Stimulated activated CD4-positive, alpha-beta T cell treated with anti-CD3 and anti-CD28 coated beads, Interleukin-15, amount 100 ng/mL, for 48 hours (primary cell): Measurements from ENCODE around the gene SOX4.

Experiments used
- DNase-seq, 2 donors: peaks; one replicate each; pipeline ENCODE4 v3.0.0-alpha.2; 2020; ENCODE audit warnings: low read depth in 2 of 2

Gene SOX4

DNA sequence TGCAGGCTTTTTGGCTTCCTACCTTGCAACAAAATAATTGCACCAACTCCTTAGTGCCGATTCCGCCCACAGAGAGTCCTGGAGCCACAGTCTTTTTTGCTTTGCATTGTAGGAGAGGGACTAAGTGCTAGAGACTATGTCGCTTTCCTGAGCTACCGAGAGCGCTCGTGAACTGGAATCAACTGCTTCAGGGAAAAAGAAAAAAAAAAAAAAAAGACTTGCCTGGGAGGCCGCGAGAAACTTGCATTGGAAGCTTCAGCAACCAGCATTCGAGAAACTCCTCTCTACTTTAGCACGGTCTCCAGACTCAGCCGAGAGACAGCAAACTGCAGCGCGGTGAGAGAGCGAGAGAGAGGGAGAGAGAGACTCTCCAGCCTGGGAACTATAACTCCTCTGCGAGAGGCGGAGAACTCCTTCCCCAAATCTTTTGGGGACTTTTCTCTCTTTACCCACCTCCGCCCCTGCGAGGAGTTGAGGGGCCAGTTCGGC lies 420 bp downstream of the SOX4 start:
- DNase-seq, result no peak

DNA sequence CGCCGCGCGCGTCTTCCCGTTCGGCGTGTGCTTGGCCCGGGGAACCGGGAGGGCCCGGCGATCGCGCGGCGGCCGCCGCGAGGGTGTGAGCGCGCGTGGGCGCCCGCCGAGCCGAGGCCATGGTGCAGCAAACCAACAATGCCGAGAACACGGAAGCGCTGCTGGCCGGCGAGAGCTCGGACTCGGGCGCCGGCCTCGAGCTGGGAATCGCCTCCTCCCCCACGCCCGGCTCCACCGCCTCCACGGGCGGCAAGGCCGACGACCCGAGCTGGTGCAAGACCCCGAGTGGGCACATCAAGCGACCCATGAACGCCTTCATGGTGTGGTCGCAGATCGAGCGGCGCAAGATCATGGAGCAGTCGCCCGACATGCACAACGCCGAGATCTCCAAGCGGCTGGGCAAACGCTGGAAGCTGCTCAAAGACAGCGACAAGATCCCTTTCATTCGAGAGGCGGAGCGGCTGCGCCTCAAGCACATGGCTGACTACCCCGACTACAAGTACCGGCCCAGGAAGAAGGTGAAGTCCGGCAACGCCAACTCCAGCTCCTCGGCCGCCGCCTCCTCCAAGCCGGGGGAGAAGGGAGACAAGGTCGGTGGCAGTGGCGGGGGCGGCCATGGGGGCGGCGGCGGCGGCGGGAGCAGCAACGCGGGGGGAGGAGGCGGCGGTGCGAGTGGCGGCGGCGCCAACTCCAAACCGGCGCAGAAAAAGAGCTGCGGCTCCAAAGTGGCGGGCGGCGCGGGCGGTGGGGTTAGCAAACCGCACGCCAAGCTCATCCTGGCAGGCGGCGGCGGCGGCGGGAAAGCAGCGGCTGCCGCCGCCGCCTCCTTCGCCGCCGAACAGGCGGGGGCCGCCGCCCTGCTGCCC lies 1.1 kb downstream of the SOX4 start:
- no peak for DNase-seq

DNA sequence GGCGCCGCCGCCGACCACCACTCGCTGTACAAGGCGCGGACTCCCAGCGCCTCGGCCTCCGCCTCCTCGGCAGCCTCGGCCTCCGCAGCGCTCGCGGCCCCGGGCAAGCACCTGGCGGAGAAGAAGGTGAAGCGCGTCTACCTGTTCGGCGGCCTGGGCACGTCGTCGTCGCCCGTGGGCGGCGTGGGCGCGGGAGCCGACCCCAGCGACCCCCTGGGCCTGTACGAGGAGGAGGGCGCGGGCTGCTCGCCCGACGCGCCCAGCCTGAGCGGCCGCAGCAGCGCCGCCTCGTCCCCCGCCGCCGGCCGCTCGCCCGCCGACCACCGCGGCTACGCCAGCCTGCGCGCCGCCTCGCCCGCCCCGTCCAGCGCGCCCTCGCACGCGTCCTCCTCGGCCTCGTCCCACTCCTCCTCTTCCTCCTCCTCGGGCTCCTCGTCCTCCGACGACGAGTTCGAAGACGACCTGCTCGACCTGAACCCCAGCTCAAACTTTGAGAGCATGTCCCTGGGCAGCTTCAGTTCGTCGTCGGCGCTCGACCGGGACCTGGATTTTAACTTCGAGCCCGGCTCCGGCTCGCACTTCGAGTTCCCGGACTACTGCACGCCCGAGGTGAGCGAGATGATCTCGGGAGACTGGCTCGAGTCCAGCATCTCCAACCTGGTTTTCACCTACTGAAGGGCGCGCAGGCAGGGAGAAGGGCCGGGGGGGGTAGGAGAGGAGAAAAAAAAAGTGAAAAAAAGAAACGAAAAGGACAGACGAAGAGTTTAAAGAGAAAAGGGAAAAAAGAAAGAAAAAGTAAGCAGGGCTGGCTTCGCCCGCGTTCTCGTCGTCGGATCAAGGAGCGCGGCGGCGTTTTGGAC lies 2.0 kb downstream of the SOX4 start:
- DNase-seq, result no peak

DNA sequence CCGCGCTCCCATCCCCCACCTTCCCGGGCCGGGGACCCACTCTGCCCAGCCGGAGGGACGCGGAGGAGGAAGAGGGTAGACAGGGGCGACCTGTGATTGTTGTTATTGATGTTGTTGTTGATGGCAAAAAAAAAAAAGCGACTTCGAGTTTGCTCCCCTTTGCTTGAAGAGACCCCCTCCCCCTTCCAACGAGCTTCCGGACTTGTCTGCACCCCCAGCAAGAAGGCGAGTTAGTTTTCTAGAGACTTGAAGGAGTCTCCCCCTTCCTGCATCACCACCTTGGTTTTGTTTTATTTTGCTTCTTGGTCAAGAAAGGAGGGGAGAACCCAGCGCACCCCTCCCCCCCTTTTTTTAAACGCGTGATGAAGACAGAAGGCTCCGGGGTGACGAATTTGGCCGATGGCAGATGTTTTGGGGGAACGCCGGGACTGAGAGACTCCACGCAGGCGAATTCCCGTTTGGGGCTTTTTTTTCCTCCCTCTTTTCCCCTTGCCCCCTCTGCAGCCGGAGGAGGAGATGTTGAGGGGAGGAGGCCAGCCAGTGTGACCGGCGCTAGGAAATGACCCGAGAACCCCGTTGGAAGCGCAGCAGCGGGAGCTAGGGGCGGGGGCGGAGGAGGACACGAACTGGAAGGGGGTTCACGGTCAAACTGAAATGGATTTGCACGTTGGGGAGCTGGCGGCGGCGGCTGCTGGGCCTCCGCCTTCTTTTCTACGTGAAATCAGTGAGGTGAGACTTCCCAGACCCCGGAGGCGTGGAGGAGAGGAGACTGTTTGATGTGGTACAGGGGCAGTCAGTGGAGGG lies 2.8 kb downstream of the SOX4 start:
- no peak for DNase-seq

DNA sequence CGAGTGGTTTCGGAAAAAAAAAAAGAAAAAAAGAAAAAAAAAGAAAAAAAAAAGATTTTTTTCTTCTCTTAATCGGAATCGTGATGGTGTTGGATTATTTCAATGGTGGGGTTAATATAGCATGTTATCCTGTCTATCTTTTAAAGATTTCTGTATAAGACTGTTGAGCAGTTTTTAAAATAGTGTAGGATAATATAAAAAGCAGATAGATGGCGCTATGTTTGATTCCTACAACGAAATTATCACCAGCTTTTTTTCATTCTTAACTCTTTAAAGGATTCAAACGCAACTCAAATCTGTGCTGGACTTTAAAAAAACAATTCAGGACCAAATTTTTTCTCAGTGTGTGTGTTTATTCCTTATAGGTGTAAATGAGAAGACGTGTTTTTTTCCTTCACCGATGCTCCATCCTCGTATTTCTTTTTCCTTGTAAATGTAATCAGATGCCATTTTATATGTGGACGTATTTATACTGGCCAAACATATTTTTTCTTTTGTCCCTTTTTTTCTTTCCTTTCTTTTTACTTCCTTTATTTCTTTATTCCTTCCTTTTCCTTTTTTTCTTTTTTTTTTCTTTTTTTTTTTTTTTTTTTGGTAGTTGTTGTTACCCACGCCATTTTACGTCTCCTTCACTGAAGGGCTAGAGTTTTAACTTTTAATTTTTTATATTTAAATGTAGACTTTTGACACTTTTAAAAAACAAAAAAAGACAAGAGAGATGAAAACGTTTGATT lies 3.6 kb downstream of the SOX4 start:
- DNase-seq, result no peak

DNA sequence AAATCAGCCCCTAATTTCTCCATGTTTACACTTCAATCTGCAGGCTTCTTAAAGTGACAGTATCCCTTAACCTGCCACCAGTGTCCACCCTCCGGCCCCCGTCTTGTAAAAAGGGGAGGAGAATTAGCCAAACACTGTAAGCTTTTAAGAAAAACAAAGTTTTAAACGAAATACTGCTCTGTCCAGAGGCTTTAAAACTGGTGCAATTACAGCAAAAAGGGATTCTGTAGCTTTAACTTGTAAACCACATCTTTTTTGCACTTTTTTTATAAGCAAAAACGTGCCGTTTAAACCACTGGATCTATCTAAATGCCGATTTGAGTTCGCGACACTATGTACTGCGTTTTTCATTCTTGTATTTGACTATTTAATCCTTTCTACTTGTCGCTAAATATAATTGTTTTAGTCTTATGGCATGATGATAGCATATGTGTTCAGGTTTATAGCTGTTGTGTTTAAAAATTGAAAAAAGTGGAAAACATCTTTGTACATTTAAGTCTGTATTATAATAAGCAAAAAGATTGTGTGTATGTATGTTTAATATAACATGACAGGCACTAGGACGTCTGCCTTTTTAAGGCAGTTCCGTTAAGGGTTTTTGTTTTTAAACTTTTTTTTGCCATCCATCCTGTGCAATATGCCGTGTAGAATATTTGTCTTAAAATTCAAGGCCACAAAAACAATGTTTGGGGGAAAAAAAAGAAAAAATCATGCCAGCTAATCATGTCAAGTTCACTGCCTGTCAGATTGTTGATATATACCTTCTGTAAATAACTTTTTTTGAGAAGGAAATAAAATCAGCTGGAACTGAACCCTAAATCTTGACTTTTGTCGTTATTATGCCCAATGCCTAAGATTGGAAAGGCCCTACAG lies 4.5 kb downstream of the SOX4 start:
- no peak for DNase-seq

DNA sequence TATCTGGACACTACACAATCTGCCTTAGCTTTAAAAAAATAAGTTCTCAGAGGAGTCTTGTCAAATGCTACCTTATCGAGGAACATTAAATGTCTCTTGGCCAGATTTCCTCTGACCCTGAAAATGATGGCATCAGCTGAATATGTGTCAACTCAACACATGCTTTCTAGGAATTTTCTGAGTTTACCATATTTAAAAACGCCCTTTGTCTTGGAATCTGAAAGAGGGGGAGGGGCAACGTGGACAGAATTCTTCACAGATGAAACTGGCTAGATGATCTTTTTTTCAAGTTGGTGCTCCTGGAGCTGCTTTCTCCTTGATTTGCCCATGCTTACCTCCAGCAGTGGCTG lies 5.1 kb downstream of the SOX4 start:
- no peak for DNase-seq

DNA sequence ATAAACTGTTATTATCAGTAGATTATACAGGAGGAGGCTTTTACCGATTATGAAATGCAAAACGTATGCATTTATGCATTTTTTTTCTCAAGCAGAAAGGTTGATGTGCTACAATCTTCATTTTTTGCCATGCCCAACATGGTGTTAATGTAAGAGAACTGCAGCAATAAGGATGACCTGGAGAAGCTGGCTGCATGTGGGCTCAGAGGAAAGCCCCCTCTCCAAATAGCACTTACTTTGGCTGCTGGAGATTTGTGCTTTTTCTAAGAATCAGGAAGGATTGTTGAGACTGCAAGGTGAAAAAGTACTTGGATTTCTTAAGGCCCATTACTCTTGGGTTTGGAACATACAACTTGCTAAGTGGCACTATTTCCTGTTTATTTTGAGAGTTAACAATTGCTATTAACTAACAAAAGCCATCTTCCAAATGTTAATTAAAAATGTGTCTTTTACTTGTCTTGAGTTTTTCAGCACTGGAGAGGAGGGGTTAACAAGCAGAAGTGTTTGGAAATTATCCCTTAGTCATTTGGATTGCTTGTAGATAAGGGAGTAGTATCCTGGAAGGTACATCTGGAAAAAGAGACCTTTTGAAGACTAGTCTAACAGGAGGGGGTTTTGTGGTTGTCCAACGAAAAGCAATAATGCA lies 5.6 kb downstream of the SOX4 start:
- DNase-seq, result no peak

DNA sequence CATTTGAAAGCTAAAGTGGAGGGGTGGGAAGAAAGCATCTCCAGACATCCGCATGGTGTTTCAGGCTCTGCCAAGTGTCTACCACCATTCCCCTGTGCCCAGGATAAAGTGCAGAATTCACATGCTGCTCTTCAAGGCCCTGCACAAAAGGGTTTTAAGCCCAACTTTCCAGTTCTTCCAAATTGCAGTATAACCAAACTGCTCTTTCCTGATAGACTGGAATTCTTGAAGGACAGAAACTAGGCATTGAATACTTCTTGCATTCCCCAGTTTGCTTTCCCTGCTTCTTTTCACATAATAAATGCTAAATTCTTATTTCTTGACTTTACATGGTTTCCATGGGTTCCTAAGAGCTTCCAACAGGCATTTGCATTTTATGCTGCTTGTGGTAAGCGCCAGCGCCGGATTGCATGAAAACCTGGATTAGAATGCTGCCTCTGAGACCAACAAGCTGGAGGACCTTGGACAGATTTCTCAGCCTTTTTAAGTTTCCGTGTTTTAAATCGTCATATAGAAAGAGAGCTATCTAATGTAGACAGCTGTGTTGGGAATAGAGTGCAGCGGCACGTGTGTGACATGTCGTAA lies 7.9 kb downstream of the SOX4 start:
- no peak for DNase-seq

DNA sequence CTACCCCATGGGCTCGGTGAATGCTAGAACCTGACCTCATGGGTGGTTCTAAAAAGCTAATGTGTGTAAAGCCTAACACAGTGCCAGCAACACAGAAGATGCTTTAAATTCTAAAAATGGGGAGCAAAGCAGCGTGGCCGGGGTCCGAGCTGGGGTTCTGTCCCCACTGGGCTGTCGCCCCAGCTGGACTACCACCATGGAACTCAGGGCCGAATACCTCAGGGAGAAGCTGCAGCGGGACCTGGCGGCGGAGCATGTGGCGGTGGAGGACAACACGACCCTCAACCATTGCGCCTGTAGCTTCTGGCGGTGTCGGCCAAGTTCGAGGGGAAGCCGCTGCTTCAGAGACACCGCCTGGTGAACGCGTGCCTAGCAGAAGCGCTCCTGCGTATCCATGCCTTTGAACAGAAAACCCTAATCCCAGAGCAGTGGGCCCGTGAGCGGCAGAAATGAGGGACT lies 8.4 kb downstream of the SOX4 start:
- no peak for DNase-seq

DNA sequence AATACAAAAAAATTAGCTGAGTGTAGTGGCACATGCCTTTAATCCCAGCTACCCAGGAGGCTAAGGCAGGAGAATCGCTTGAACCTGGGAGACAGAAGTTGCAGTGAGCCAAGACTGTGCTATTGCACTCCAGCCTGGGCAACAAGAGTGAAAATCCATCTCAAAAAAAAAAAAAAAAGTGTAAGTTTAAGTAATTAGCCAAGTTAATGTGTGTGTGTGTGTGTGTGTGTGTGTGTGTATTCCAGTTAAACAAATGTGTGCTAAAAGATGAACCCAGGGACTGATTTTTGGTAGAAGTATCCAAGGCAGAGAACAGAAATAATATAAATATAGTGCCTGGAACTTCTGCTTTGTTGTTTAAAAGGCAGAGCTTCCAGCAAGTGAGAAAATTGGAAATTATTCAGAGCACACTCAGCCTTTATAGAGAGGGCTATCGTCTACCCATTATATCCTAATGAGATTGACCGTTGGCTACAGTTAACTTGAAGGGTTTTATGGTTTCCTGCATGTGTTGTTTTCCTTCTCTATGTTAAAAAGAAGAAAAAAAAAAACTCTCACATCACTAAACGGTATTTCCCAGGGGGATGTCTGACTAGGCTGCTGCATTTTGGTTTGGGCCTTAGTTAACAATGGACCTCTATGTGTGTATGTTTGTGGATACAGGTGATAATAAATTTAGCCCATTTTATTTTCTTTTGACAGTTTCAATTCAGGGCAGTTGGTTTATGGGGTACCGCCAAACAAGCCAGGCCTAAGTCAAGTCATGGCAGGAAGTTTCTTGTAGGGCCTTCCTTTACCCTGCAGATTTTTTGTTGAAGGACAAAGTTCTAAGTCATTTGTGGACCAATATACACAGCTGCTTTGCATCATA lies 9.8 kb downstream of the SOX4 start:
- no peak for DNase-seq

DNA sequence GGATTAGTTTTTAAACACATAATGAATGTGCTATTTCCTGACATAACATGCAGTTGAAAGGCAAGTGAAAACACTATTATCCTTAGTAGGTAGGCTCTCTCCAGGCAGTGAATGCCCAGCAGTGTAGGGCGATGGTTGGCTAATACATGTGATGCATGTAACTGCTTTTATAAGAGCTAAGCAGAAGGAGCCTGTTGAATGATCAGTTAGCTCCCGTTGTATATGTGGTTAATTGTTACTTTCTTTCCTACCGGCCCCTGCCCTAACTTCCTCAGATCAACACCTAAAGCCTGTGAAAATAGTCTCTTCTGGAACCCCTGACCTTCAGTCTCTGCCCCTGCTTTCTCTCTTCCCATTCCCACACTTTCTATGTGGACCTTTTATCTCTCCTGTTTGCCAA lies 10.5 kb downstream of the SOX4 start:
- no peak for DNase-seq

DNA sequence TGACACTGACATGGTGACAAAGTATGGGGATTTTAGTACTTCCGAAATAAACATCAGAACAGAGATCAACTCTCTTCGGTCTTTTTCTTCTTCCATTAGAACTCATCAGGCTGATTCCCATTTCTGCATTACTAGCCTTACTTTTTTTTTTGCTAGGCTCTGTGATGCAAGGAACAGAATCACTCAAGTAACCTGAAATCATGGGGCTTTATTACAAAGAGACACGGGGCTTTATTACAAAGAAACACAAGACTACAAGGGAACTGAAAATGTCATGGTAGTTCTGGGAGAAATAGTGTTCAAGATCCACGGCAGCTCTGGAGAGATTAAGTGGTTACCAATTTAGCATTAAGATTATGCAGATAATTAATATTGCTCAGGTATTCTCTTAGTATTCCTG lies 11.6 kb downstream of the SOX4 start:
- DNase-seq, result no peak

DNA sequence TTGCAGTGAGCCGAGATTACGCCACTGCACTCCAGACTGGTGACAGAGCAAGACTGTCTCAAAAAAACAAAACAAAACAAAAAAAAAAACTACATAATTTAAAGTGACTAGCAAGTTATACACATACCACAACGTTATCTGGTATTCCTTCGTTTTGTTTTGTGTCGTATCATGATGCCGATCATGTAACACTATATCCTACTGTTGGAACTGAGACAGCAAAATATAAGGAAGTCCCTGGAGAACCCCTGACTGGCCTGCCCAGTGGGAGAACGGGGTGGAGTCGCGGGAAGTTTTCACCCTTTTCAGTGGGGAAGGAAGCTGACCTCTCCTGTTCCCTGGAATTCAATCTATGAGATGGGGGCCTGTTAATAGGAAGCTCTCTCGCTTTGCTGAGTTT lies 15.1 kb downstream of the SOX4 start:
- no peak for DNase-seq

DNA sequence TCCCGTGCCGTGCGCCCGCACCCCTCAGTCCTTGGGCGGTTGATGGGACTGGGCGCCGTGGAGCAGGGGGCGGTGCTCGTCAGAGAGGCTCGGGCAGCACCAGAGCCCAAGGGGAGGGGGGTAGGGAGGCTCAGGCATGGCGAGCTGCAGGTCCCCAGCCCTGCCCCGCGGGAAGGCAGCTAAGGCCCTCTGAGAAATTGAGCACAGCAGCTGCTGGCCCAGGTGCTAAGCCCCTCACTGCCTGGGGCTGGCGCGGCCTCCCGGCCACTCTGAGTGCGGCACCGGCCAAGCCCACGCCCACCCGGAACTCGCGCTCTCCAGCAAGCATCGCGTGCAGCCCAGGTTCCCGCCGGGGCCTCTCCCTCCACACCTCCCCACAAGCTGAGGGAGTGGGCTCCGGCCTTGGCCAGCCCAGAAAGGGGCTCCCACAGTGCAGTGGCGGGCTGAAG lies 16.4 kb downstream of the SOX4 start:
- DNase-seq, result no peak

DNA sequence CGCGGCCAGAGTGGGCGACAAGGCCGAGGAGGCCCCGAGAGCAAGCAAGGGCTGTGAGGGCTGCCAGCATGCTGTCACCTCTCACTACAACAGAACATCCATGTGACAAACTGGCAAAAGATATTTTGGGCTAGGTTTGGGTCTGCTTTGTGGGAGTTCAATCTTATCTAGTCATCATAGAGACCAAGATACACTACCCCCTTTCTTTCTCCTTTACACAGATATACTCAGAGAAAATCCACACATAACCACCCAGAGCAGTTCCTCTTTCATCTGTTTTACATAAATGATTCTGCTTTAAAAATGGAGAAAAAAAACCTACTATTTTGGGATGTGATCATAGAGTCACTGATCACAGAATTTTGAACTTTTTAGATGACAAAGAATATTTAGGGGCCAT lies 16.8 kb downstream of the SOX4 start:
- DNase-seq, result no peak

DNA sequence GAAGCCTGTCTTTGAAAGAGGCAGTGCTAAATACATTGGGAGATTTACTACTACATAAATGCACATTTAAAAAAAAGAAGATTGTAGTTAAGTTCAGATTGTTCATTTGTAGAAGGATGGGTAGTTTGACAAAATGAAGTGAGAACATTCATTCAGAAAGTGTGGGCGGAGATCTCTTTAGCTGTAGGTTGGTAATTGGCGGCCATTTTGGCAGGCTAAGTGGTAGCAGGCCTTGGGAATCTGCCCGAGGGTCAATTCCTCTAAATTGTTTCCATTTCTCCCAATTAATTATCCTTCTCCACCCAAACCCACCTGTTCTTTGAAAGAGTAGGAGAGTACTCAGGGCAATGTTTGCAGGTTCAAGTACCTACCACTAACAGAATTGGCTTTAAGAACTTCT lies 17.9 kb downstream of the SOX4 start:
- no peak for DNase-seq

DNA sequence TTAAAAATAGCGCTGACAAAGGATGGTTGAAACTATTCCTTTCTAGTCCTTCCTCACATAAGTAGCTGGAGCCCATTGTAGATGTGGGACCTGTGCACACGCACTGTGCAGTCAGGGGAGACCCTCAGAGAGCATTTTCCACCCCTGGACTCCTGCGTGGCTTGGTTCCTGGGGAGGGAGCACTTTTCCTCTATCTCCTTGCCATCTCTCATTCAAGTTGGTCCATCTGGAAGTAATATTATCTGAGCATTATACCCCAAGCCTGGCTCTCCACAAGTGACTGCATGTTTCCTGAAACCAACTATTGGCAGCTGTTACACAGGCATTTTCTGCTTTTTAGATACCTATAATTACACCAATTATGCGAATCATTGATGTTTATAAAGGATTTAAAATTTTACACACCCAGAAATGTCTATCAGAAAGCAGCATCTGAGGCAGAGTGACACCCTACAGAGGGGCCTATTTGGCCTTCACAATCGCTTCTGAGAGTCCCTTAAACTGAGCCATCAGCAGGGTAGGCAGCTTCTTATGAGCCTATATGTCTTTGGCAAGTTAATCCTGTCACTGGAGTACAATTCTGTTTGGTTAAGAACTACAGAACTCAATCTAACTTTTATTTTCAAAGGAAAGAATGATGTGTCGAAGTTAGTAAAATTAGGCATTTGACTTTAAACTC lies 18.7 kb downstream of the SOX4 start:
- DNase-seq, result no peak
